IMR-90 (cell line): ENCODE measurements around the gene ATXN3L. TPM values are rescaled to one million over a fixed set of nuclear protein-coding genes. Genes with fewer than 3 reads are reported as not detected.

Experiments
- ATAC-seq: fragments of 200-7000 bp; cut with Tn5 transposase; 2 replicates; pipeline ENCODE4 v1.9.1; 2020; ENCODE audit warnings: low read depth, mild to moderate bottlenecking, moderate library complexity
- BruUV-seq: library from RNA; stranded (reverse); fragments of 400-500 nt; replicated peaks from 2 replicates; lab custom pipeline; 2021; lab: Mats Ljungman, UMichigan
- CTCF ChIA-PET: fragments of 300-600 bp; formaldehyde crosslinking; extraction: SDS; loops from one replicate; lab custom pipeline; 2021; ENCODE audit warnings: antibody characterized with exemption; lab: Yijun Ruan, JAX
- POLR2A ChIA-PET: fragments of 300-600 bp; sonication (Branson Sonifier 250); formaldehyde crosslinking; loops from one replicate; lab custom pipeline; 2022; ENCODE audit warnings: antibody characterized with exemption; ENCODE audit not compliant: unreplicated experiment; lab: Charles Lee
- DNase-seq: peaks from one replicate; pipeline ENCODE4 v3.0.0; 2013
- H2AFZ ChIP-seq: replicated peaks from 2 replicates; pipeline ENCODE3; 2013; ENCODE audit warnings: low read length, mild to moderate bottlenecking; ENCODE audit not compliant: poor library complexity
- H2AK5ac ChIP-seq: 2 replicates; pipeline ENCODE4 v1.6.1; 2013; ENCODE audit warnings: low read depth, low read length, inconsistent platforms
- H2AK9ac ChIP-seq: replicated peaks from 2 replicates; pipeline ENCODE3; 2013; ENCODE audit warnings: mild to moderate bottlenecking, low read depth, low read length, moderate library complexity; ENCODE audit not compliant: poor library complexity
- H2BK120ac ChIP-seq: 2 replicates; pipeline ENCODE4 v1.6.1; 2013; ENCODE audit warnings: low read depth, low read length, inconsistent platforms
- H2BK15ac ChIP-seq: 3 replicates; pipeline ENCODE4 v1.6.1; 2013; ENCODE audit warnings: low read depth, low read length, inconsistent platforms
- H2BK20ac ChIP-seq: 2 replicates; pipeline ENCODE4 v1.6.1; 2013; ENCODE audit warnings: low read depth, mild to moderate bottlenecking, inconsistent platforms, low read length, moderate library complexity
- H2BK5ac ChIP-seq: 2 replicates; pipeline ENCODE4 v1.6.1; 2013; ENCODE audit warnings: mild to moderate bottlenecking, low read depth, low read length, inconsistent platforms; ENCODE audit not compliant: poor library complexity, severe bottlenecking
- H3K14ac ChIP-seq: replicated peaks from 2 replicates; pipeline ENCODE4 v1.6.1; 2013; ENCODE audit warnings: low read depth, low read length, inconsistent platforms
- H3K18ac ChIP-seq: 2 replicates; pipeline ENCODE4 v1.6.1; 2013; ENCODE audit warnings: low read depth, low read length, control low read depth
- H3K23ac ChIP-seq: 2 replicates; pipeline ENCODE4 v1.6.1; 2013; ENCODE audit warnings: low read depth, low read length, inconsistent platforms
- H3K27ac ChIP-seq: 2 replicates; pipeline ENCODE4 v1.5.1; 2013; ENCODE audit warnings: mild to moderate bottlenecking, control low read depth, low read length; ENCODE audit not compliant: insufficient read depth
- H3K27me3 ChIP-seq: 2 replicates; pipeline ENCODE4 v1.6.1; 2013; ENCODE audit warnings: low read length; ENCODE audit not compliant: control insufficient read depth, insufficient read depth
- H3K36me3 ChIP-seq: 2 replicates; pipeline ENCODE4 v1.6.1; 2013; ENCODE audit warnings: low read length, mixed read lengths; ENCODE audit not compliant: control insufficient read depth, insufficient read depth
- H3K4ac ChIP-seq: 2 replicates; pipeline ENCODE4 v1.6.1; 2013; ENCODE audit warnings: low read depth, low read length, inconsistent platforms
- H3K4me1 ChIP-seq: 2 replicates; pipeline ENCODE4 v1.6.1; 2013; ENCODE audit warnings: low read length, mixed read lengths; ENCODE audit not compliant: control insufficient read depth, insufficient read depth
- H3K4me2 ChIP-seq: 2 replicates; pipeline ENCODE4 v1.6.1; 2013; ENCODE audit warnings: low read depth, mild to moderate bottlenecking, control low read depth, low read length, moderate library complexity
- H3K4me3 ChIP-seq: 2 replicates; pipeline ENCODE4 v1.5.1; 2013; ENCODE audit warnings: low read depth, mild to moderate bottlenecking, control low read depth, low read length, moderate library complexity; ENCODE audit not compliant: insufficient read depth
- H3K56ac ChIP-seq: 2 replicates; pipeline ENCODE4 v1.6.1; 2013; ENCODE audit warnings: low read length, inconsistent platforms; ENCODE audit not compliant: insufficient read depth; ENCODE audit errors: extremely low read depth
- H3K79me1 ChIP-seq, 2 experiments: 2 replicates each; pipeline ENCODE4 v1.6.1; 2013; ENCODE audit warnings: low read length in 2 of 2, inconsistent platforms in 1 of 2, low read depth in 1 of 2
- H3K9ac ChIP-seq: 2 replicates; pipeline ENCODE4 v1.6.1; 2013; ENCODE audit warnings: low read depth, low read length, control low read depth
- H3K9me1 ChIP-seq: 2 replicates; pipeline ENCODE4 v1.6.1; 2013; ENCODE audit warnings: low read length, inconsistent platforms; ENCODE audit not compliant: insufficient read depth
- H3K9me3 ChIP-seq: 2 replicates; pipeline ENCODE4 v1.6.1; 2013; ENCODE audit warnings: low read length; ENCODE audit not compliant: control insufficient read depth, insufficient read depth
- H4K20me1 ChIP-seq: 2 replicates; pipeline ENCODE4 v1.6.1; 2013; ENCODE audit warnings: low read length, inconsistent platforms; ENCODE audit not compliant: insufficient read depth
- H4K5ac ChIP-seq: 2 replicates; pipeline ENCODE4 v1.6.1; 2013; ENCODE audit warnings: mild to moderate bottlenecking, low read depth, low read length, control low read depth
- H4K8ac ChIP-seq, 2 experiments: 2 replicates each; pipeline ENCODE4 v1.6.1; 2013; ENCODE audit warnings: low read depth in 2 of 2, low read length in 2 of 2, control low read depth in 1 of 2, inconsistent platforms in 1 of 2
- H4K91ac ChIP-seq: 2 replicates; pipeline ENCODE4 v1.6.1; 2013; ENCODE audit warnings: low read depth, low read length, inconsistent platforms; ENCODE audit not compliant: insufficient read depth
- BHLHE40 ChIP-seq: fragments of 150-350 bp; IDR thresholded peaks from 2 replicates; pipeline ENCODE4 v1.6.1; 2016; ENCODE audit warnings: mild to moderate bottlenecking, low read depth, low read length
- CEBPB ChIP-seq: IDR thresholded peaks from 2 replicates; pipeline ENCODE4 v1.6.1; 2012; ENCODE audit warnings: low read depth, low read length, improper control_type of control experiment
- CHD1 ChIP-seq: IDR thresholded peaks from 2 replicates; pipeline ENCODE4 v1.6.1; 2012; ENCODE audit warnings: low read depth, low read length, improper control_type of control experiment
- CTCF ChIP-seq: conservative IDR thresholded peaks from 2 replicates; pipeline ENCODE4 v1.5.1; 2012; ENCODE audit warnings: mild to moderate bottlenecking, low read depth, low read length, improper control_type of control experiment
- ELK1 ChIP-seq: fragments of 150-350 bp; IDR thresholded peaks from 2 replicates; pipeline ENCODE4 v1.6.1; 2016; ENCODE audit warnings: low read depth, mild to moderate bottlenecking, low read length, moderate library complexity, borderline replicate concordance
- FOS ChIP-seq: fragments of 150-350 bp; IDR thresholded peaks from 2 replicates; pipeline ENCODE4 v1.6.1; 2016; ENCODE audit warnings: low read depth, low read length
- MAFK ChIP-seq: IDR thresholded peaks from 2 replicates; pipeline ENCODE4 v1.6.1; 2012; ENCODE audit warnings: low read depth, low read length, improper control_type of control experiment
- MAZ ChIP-seq: IDR thresholded peaks from 2 replicates; pipeline ENCODE4 v1.6.1; 2012; ENCODE audit warnings: low read depth, mild to moderate bottlenecking, low read length, improper control_type of control experiment, moderate library complexity, borderline replicate concordance
- MXI1 ChIP-seq: IDR thresholded peaks from 2 replicates; pipeline ENCODE4 v1.6.1; 2012; ENCODE audit warnings: low read depth, mild to moderate bottlenecking, low read length, moderate library complexity, borderline replicate concordance
- NFE2L2 ChIP-seq: fragments of 150-350 bp; IDR thresholded peaks from 2 replicates; pipeline ENCODE4 v1.6.1; 2016; ENCODE audit warnings: low read depth, mild to moderate bottlenecking, low read length
- POLR2A ChIP-seq: IDR thresholded peaks from 2 replicates; pipeline ENCODE4 v1.6.1; 2012; ENCODE audit warnings: mild to moderate bottlenecking, low read depth, low read length
- RAD21 ChIP-seq: IDR thresholded peaks from 2 replicates; pipeline ENCODE4 v1.6.1; 2012; ENCODE audit warnings: low read length, improper control_type of control experiment
- RCOR1 ChIP-seq: IDR thresholded peaks from 2 replicates; pipeline ENCODE4 v1.6.1; 2012; ENCODE audit warnings: mild to moderate bottlenecking, low read length, improper control_type of control experiment; ENCODE audit not compliant: insufficient replicate concordance
- RFX5 ChIP-seq: IDR thresholded peaks from 2 replicates; pipeline ENCODE4 v1.8.0; 2012; ENCODE audit warnings: low read depth, mild to moderate bottlenecking, low read length, moderate library complexity
- SMC3 ChIP-seq: fragments of 150-350 bp; IDR thresholded peaks from 2 replicates; pipeline ENCODE4 v1.6.1; 2016; ENCODE audit warnings: low read depth, mild to moderate bottlenecking, antibody characterized with exemption, low read length, moderate library complexity
- USF2 ChIP-seq: fragments of 150-350 bp; IDR thresholded peaks from 2 replicates; pipeline ENCODE4 v1.6.1; 2017; ENCODE audit warnings: mild to moderate bottlenecking, antibody characterized with exemption, low read length, low read depth
- WGBS, 2 experiments: methylation state at CpG; one replicate each; pipeline versions ENCODE4 v1.1.5 to v1.1.7; 2013; ENCODE audit warnings: missing lambda C conversion rate in 2 of 2; ENCODE audit not compliant: insufficient read length in 1 of 2; ENCODE audit errors: extremely low coverage in 2 of 2; 5-methylcytosine and 5-hydroxymethylcytosine counted together
- dilution Hi-C: fragments of 300-500 bp; cut with HindIII; formaldehyde crosslinking; loops from one replicate; pipeline ENCODE4 v1.14.3; 2018; ENCODE audit warnings: low sequenced_read_pairs; ENCODE audit not compliant: unreplicated experiment
- in situ Hi-C: fragments of 300-500 bp; cut with MboI; formaldehyde crosslinking; loops from 3 replicates; pipeline ENCODE4 v1.14.3; 2019; ENCODE audit warnings: low sequenced_read_pairs, inconsistent platforms, mixed read lengths
- intact Hi-C: fragments of 100-400 bp; cut with micrococcal nuclease; formaldehyde crosslinking; loops from 2 replicates; pipeline ENCODE4 v1.10.0; 2022
- polyA plus RNA-seq, 3 experiments: library from polyadenylated mRNA; depleted of rRNA; stranded (reverse); fragments of >200 nt; gene quantifications; 2 replicates each; pipeline ENCODE4 v1.2.3, GENCODE V29; 2012; ENCODE audit warnings: low replicate concordance in 1 of 3
- total RNA-seq: library from RNA; depleted of rRNA; stranded (reverse); fragments of >200 nt; gene quantifications from 2 replicates; pipeline ENCODE4 v1.2.3, GENCODE V29; 2012

ATXN3L gene
- total and polyA plus RNA-seq, 2 of the 4 experiments (the other 2 are of a cell fraction): not detected

GRCh38 chrX:13272426-13272825 lies 47.4 kb downstream of the ATXN3L start:
- Histone ChIP-seq H2BK15ac (no peak overlapping the region; the same call in 2 of the 3 replicates), H3K56ac (no peak overlapping the region), H3K9ac (no peak overlapping the region), H3K18ac (no peak overlapping the region; the same call in 1 of the 2 replicates), H3K27me3 (no peaks in the 10 kb centered on the region), H3K23ac (no peak overlapping the region), H4K20me1 (no peaks in the 10 kb centered on the region), H4K91ac (no peak overlapping the region), H3K4ac (no peak overlapping the region), H3K14ac (no peak overlapping the region), H3K36me3 (no peaks in the 10 kb centered on the region), H4K5ac (no peak overlapping the region), H3K4me2 (no peak overlapping the region), H3K9me1 (no peaks in the 10 kb centered on the region), H3K4me1 (peaks cover 3% of the 10 kb centered on the region), H2AK5ac (no peak overlapping the region), H3K4me3 (no peak overlapping the region), H2BK5ac (no peak overlapping the region), H2BK120ac (no peak overlapping the region), H2AK9ac (no peak overlapping the region), H4K8ac (no peak overlapping the region), H3K79me1 (no peaks in the 10 kb centered on the region), H3K27ac (no peak overlapping the region), H2AFZ (no peak overlapping the region), H2BK20ac (no peak overlapping the region), H3K9me3 (no peaks in the 10 kb centered on the region)
- in situ Hi-C loops (no loop called here), dilution Hi-C loops (no loop called here), intact Hi-C loops (no loop called here)
- DNase-seq (no peak), ATAC-seq (no peak)
- no TSS peak for BruUV-seq
- no peak for TF ChIP-seq BHLHE40
- no peak for TF ChIP-seq CTCF
- TF ChIP-seq USF2: no peak
- TF ChIP-seq POLR2A: no peak
- no peak for TF ChIP-seq RAD21
- TF ChIP-seq MAZ: no peak
- no peak for TF ChIP-seq MXI1
- TF ChIP-seq RCOR1: no peak
- no peak for TF ChIP-seq CEBPB
- TF ChIP-seq CHD1: no peak
- TF ChIP-seq ELK1: no peak
- TF ChIP-seq SMC3: no peak
- TF ChIP-seq MAFK: no peak
- TF ChIP-seq RFX5: no peak
- no peak for TF ChIP-seq FOS
- no peak for TF ChIP-seq NFE2L2
- WGBS, 2 experiments: 43% methylated on average over 1 of the region's 3 CpGs; no CpG with 5 or more reads in 1 of the 2 experiments
- ChIA-PET CTCF (no interaction called here), POLR2A (no interaction called here)
